MCF 10A (cell line): ENCODE measurements around the gene SH2B3. TPM values are rescaled to one million over a fixed set of nuclear protein-coding genes. Genes with fewer than 3 reads are reported as not detected.
"Not testable (repeated sequence)": the region's sequence is repeated elsewhere in the genome, so short reads cannot be mapped to it uniquely, and the experiment has no call there.

Source experiments
- BruUV-seq: library from RNA; stranded (reverse); fragments of 400-500 nt; replicated peaks from 2 replicates; lab custom pipeline; 2021; lab: Mats Ljungman, UMichigan
- CTCF ChIA-PET: fragments of 300-600 bp; sonication (Branson Sonifier 250); formaldehyde crosslinking; extraction: SDS; loops from one replicate; lab custom pipeline; 2021; ENCODE audit warnings: antibody characterized with exemption, inconsistent platforms; lab: Yijun Ruan, JAX
- POLR2A ChIA-PET: fragments of 300-600, 350-650 bp; sonication (Branson Sonifier 250); formaldehyde crosslinking; extraction: SDS; loops from one replicate; lab custom pipeline; 2020; ENCODE audit warnings: antibody characterized with exemption, inconsistent platforms; lab: Yijun Ruan, JAX
- DNase-seq: peaks from one replicate; pipeline ENCODE4 v3.0.0-alpha.2; 2018; ENCODE audit not compliant: unreplicated experiment
- H3K27ac Mint-ChIP-seq: one replicate; pipeline ENCODE4 v1.8.0; 2022; ENCODE audit warnings: mild to moderate bottlenecking, low read depth, mixed read lengths; ENCODE audit not compliant: unreplicated experiment
- H3K27me3 Mint-ChIP-seq: one replicate; pipeline ENCODE4 v1.8.0; 2022; ENCODE audit warnings: mixed read lengths; ENCODE audit not compliant: insufficient read depth, unreplicated experiment
- H3K36me3 Mint-ChIP-seq: one replicate; pipeline ENCODE4 v1.8.0; 2022; ENCODE audit warnings: mild to moderate bottlenecking, moderate library complexity, mixed read lengths; ENCODE audit not compliant: insufficient read depth, unreplicated experiment
- H3K4me1 Mint-ChIP-seq: one replicate; pipeline ENCODE4 v1.8.0; 2022; ENCODE audit warnings: mixed read lengths; ENCODE audit not compliant: insufficient read depth, unreplicated experiment
- H3K4me3 Mint-ChIP-seq: one replicate; pipeline ENCODE4 v1.8.0; 2022; ENCODE audit warnings: mild to moderate bottlenecking, moderate library complexity, mixed read lengths; ENCODE audit not compliant: unreplicated experiment
- H3K9me3 Mint-ChIP-seq: one replicate; pipeline ENCODE4 v1.8.0; 2022; ENCODE audit warnings: mixed read lengths; ENCODE audit not compliant: unreplicated experiment
- CTCF ChIP-seq: fragments of 200-600 bp; IDR thresholded peaks from one replicate; pipeline ENCODE4 v1.8.0; 2022; ENCODE audit warnings: antibody characterized with exemption, mild to moderate bottlenecking; ENCODE audit not compliant: unreplicated experiment
- intact Hi-C: fragments of 100-400 bp; cut with micrococcal nuclease; formaldehyde crosslinking; loops from 2 replicates; pipeline ENCODE4 v1.14.1; 2022
- total RNA-seq: library from RNA; stranded (reverse); gene quantifications from 2 replicates; pipeline ENCODE4 v1.2.3, GENCODE V29; 2022

SH2B3 gene
- total RNA-seq, 1 experiment from 2014 or later = 5.1 TPM

GRCh38 chr12:111396726-111397445 lies 8.8 kb upstream of the SH2B3 start:
- ChIA-PET POLR2A (interaction anchor here (0.6 to 3.1 kb wide), 11 partner anchors 11 to 289 kb away, joined by 3 to 16 read pairs (median 5); partner anchors contain the start of genes ACAD10, BRAP and PHETA1), CTCF (interaction anchor here (0.5 to 5.6 kb wide), 58 partner anchors 11 to 904 kb away, joined by 3 to 183 read pairs (median 4); no protein-coding TSS in a partner anchor)
- intact Hi-C loops = loop anchor here (1.0 to 5.0 kb wide), 3 partner anchors 54 to 275 kb away; no protein-coding TSS in a partner anchor
- Mint-ChIP-seq H3K27me3 (no peaks in the 10 kb centered on the region), H3K4me1 (peaks cover 10% of the 10 kb centered on the region), H3K4me3 (peak overlapping the region; percentile 65), H3K36me3 (peaks cover 6% of the 10 kb centered on the region), H3K9me3 (no peaks in the 10 kb centered on the region), H3K27ac (no peak overlapping the region)
- BruUV-seq = no TSS peak
- DNase-seq = peak; percentile 75
- peak; percentile 98 for TF ChIP-seq CTCF

DNA sequence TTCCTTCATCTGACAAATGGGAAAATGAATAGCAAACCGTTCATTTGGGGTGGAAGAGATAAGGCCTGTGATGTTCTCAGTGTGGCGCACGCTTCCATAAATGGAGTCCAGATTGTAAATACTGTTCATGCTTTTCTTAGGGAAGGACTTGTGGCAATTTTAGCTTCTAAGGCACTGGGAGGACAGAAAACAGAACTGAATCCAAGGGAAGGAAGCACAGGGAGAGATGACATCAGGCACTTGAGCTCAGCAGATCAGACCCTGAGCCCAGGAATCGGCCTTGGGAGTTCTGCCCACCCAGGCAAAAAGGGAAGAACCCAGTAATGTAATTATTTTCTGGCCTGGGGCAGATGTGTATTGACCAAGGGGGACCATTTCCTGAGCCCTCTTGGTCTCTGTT lies 7.2 kb upstream of the SH2B3 start:
- no peak for TF ChIP-seq CTCF
- CTCF ChIA-PET = interaction anchor here (0.6 to 5.6 kb wide), 8 partner anchors 21 to 1823 kb away, joined by 3 to 183 read pairs (median 4); partner anchors contain the start of genes PHETA1 and TPCN1
- Mint-ChIP-seq H3K36me3 (peaks cover 6% of the 10 kb centered on the region), H3K27me3 (no peaks in the 10 kb centered on the region), H3K4me3 (no peak overlapping the region), H3K9me3 (no peaks in the 10 kb centered on the region), H3K4me1 (peaks cover 10% of the 10 kb centered on the region), H3K27ac (no peak overlapping the region)
- BruUV-seq = no TSS peak
- DNase-seq = no peak
- POLR2A ChIA-PET = no interaction called here
- intact Hi-C loops = loop anchor here (5.0 kb wide), 1 partner anchor 274 kb away; no protein-coding TSS in a partner anchor

- intact Hi-C loops = loop anchor here (5.0 kb wide), 1 partner anchor 272 kb away; no protein-coding TSS in a partner anchor
- ChIA-PET CTCF (interaction anchor here (0.6 to 1.3 kb wide), 4 partner anchors 44 to 184 kb away, joined by 3 to 9 read pairs (median 3); no protein-coding TSS in a partner anchor), POLR2A (interaction anchor here (1.0 kb wide), 1 partner anchor 13 kb away, joined by 3 read pairs; no protein-coding TSS in a partner anchor)
- not testable (repeated sequence) for H3K4me1 Mint-ChIP-seq, BruUV-seq, DNase-seq, H3K9me3 Mint-ChIP-seq, H3K4me3 Mint-ChIP-seq, H3K27ac Mint-ChIP-seq, H3K27me3 Mint-ChIP-seq
- peaks cover 12% of the 10 kb centered on the region for H3K36me3 Mint-ChIP-seq
Measured at GRCh38 chr12:111399741-111400404, 5.8 kb upstream of the SH2B3 start.

GRCh38 chr12:111401167-111401605 lies 4.5 kb upstream of the SH2B3 start:
- Mint-ChIP-seq H3K4me1 (peaks cover 10% of the 10 kb centered on the region), H3K27ac (no peak overlapping the region), H3K36me3 (peaks cover 13% of the 10 kb centered on the region), H3K27me3 (no peaks in the 10 kb centered on the region), H3K9me3 (no peaks in the 10 kb centered on the region), H3K4me3 (no peak overlapping the region)
- POLR2A ChIA-PET = no interaction called here
- no TSS peak for BruUV-seq
- intact Hi-C loops = no loop called here
- CTCF ChIA-PET = interaction anchor here (1.3 kb wide), 1 partner anchor 51 kb away, joined by 9 read pairs; no protein-coding TSS in a partner anchor
- no peak for TF ChIP-seq CTCF
- no peak for DNase-seq

DNA sequence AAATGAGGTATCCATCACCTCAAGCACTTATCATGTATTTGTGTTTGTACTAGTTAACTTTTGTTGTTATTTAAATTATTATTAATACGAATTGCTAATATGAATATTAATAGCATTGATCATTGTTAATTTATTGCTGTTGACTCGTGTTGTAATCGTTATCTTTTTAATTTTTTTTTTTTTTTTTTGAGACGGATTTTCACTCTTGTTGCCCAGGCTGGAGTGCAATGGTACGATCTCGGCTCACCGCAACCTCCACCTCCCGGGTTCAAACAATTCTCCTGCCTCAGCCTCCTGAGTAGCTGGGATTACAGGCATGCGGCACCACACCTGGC lies 3.3 kb upstream of the SH2B3 start:
- intact Hi-C loops, DNase-seq, H3K4me1 Mint-ChIP-seq, H3K4me3 Mint-ChIP-seq, POLR2A ChIA-PET, BruUV-seq, H3K27ac Mint-ChIP-seq, CTCF ChIA-PET, H3K27me3 Mint-ChIP-seq, H3K9me3 Mint-ChIP-seq: not testable (repeated sequence)
- H3K36me3 Mint-ChIP-seq = peaks cover 13% of the 10 kb centered on the region
